HepG2 (cell line): ENCODE results near the gene TENT5A. TPM values are rescaled to one million over a fixed set of nuclear protein-coding genes. Genes with fewer than 3 reads are reported as not detected.
A peak's percentile ranks its signal among the peaks of the same experiment; 100 is the strongest.

Experiments used
- E2F5 ChIP-seq: sonication (generic); formaldehyde crosslinking; conservative IDR thresholded peaks from 2 replicates; pipeline ENCODE4 v1.4.0; 2020; ENCODE audit warnings: missing genetic modification reagents
- GTF2F1 ChIP-seq: fragments of 150-350 bp; IDR thresholded peaks from 2 replicates; pipeline ENCODE4 v1.6.1; 2014; ENCODE audit warnings: low read length
- HMG20B ChIP-seq: conservative IDR thresholded peaks from 2 replicates; pipeline ENCODE4 v1.6.1; 2016; ENCODE audit warnings: missing genetic modification reagents, missing compliant biosample characterization
- KAT7 ChIP-seq: IDR thresholded peaks from 2 replicates; pipeline ENCODE4 v1.6.1; 2018; ENCODE audit warnings: borderline replicate concordance, missing compliant biosample characterization
- KDM4B ChIP-seq: sonication (generic); formaldehyde crosslinking; IDR thresholded peaks from 2 replicates; pipeline ENCODE4 v1.4.0; 2020; ENCODE audit warnings: missing genetic modification reagents
- MNT ChIP-seq: fragments of 450-650 bp; IDR thresholded peaks from 2 replicates; pipeline ENCODE4 v1.6.1; 2016
- PLSCR1 ChIP-seq: sonication (generic); formaldehyde crosslinking; IDR thresholded peaks from 2 replicates; pipeline ENCODE4 v1.5.0; 2020; ENCODE audit warnings: missing genetic modification reagents, mild to moderate bottlenecking, borderline replicate concordance
- POLR2AphosphoS5 ChIP-seq: IDR thresholded peaks from 2 replicates; pipeline ENCODE4 v1.6.1; 2012; ENCODE audit warnings: low read depth, low read length
- PRDM10 ChIP-seq: sonication (generic); formaldehyde crosslinking; IDR thresholded peaks from 2 replicates; pipeline ENCODE4 v1.4.0; 2020; ENCODE audit warnings: low read depth, missing genetic modification reagents
- ZFP1 ChIP-seq: IDR thresholded peaks from 2 replicates; pipeline ENCODE4 v1.6.1; 2016
- ZNF550 ChIP-seq: sonication (generic); formaldehyde crosslinking; IDR thresholded peaks from 2 replicates; pipeline ENCODE4 v1.4.0; 2020; ENCODE audit warnings: mild to moderate bottlenecking, missing genetic modification reagents, borderline replicate concordance
- ZNF687 ChIP-seq: sonication (generic); formaldehyde crosslinking; IDR thresholded peaks from 2 replicates; pipeline ENCODE4 v1.5.1; 2020; ENCODE audit warnings: mild to moderate bottlenecking, missing genetic modification reagents, moderate library complexity
- ZNF761 ChIP-seq: sonication (generic); formaldehyde crosslinking; conservative IDR thresholded peaks from 2 replicates; pipeline ENCODE4 v1.4.0; 2020; ENCODE audit warnings: mild to moderate bottlenecking, missing genetic modification reagents
- polyA plus RNA-seq, 8 experiments: library from polyadenylated mRNA; depleted of rRNA in 3 of 8; stranded (reverse) in 7 of 8; unstranded in 1 of 8; fragments of >200 nt; fragmentation: Illumina TruSeq in 4 of 8; extraction: Trizol in 4 of 8; gene quantifications; 2 replicates each; pipeline versions ENCODE4 v1.2.1 to v1.2.3, GENCODE V29; 2011 to 2016; ENCODE audit warnings: low read depth in 4 of 8, missing spikeins in 1 of 8, mixed read lengths in 1 of 8; ENCODE audit not compliant: insufficient read depth in 1 of 8
- total RNA-seq, 5 experiments: library from RNA; depleted of rRNA; stranded (reverse); fragments of >200 nt; fragmentation: Illumina TruSeq; extraction: Trizol; gene quantifications; 2 replicates each; pipeline ENCODE4 v1.2.3, GENCODE V29; 2016; ENCODE audit warnings: low read depth in 1 of 5
- TF ChIP-seq, protein P1 (sequence below): sonication (generic); formaldehyde crosslinking; IDR thresholded peaks from 2 replicates; pipeline ENCODE4 v1.8.0; 2022; ENCODE audit warnings: mild to moderate bottlenecking, missing genetic modification reagents, moderate library complexity

Gene TENT5A
- total and polyA plus RNA-seq, 2 of the 13 experiments (the other 11 are each of a cell fraction or from before 2014, with no cell fraction given), result 8.0 to 13.8 TPM

DNA sequence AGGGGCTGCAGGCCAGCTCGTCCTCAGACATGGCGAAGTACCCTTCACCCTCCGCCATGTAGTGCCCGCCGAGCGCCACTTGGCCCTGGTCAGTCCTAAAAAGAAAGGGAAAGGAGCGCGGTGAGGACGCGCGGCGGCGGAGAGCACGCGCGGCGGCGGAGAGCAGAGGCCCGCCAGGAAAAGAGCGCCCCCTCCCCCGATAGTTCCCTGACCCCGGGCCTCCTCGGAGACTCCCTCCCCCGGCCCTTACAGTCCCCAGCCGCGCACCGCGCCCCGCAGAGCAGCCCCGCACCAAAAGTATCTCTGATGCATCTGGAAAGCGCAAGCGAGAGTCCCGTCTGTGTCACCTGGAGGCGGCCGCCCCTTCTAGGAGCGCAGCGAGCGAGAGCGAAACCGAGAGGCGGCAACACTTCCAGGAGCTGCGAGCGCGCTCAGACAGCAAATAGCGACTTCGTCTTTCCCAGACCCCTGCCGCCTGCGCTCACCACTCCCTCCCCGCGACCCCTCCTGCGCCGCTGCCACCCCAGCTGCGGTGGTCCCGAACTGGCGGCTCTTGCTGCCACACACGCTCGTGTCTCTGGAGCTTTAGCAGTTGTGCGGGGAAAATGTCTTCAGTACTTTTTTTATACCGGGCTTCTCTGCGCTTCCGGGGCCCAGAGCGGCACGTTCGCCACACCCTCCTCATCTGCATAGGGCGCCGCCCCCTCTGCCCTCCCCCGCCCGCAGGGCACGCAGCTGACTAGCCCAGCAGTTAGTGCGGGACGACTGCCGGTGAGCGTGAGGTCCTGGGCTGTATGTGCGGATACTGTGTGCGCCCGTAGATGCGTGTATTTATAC, at the start of gene TENT5A (continued):
- TF ChIP-seq PRDM10 (no peak), KAT7 (CRISPR knock-in tag) (peak; percentile 81; the same call in 1 of the 2 replicates), KDM4B (CRISPR knock-in tag) (no peak), GTF2F1 (no peak), MNT (no peak), PLSCR1 (CRISPR knock-in tag) (no peak), POLR2AphosphoS5 (peak; percentile 83), ZNF761 (CRISPR knock-in tag) (peak; percentile 46; the same call in 1 of the 2 replicates), HMG20B (CRISPR knock-in tag) (peak; percentile 23; the same call in 1 of the 2 replicates), ZNF687 (CRISPR knock-in tag) (peak; percentile 85), ZNF550 (CRISPR knock-in tag) (no peak), E2F5 (CRISPR knock-in tag) (no peak; the same call in 1 of the 2 replicates), ZFP1 (CRISPR knock-in tag) (no peak)
- TF ChIP-seq, protein P1, sequence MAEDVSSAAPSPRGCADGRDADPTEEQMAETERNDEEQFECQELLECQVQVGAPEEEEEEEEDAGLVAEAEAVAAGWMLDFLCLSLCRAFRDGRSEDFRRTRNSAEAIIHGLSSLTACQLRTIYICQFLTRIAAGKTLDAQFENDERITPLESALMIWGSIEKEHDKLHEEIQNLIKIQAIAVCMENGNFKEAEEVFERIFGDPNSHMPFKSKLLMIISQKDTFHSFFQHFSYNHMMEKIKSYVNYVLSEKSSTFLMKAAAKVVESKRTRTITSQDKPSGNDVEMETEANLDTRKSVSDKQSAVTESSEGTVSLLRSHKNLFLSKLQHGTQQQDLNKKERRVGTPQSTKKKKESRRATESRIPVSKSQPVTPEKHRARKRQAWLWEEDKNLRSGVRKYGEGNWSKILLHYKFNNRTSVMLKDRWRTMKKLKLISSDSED, result no peak
